Keratinocyte (primary cell): ENCODE results near the gene DOCK7. TPM values are rescaled to one million over a fixed set of nuclear protein-coding genes. Genes with fewer than 3 reads are reported as not detected.

Source experiments
- DNase-seq: peaks from one replicate; pipeline ENCODE4 v3.0.0-alpha.2; 2011; ENCODE audit warnings: low read depth, missing footprints, low spot score
- FAIRE-seq: peaks from 2 replicates; lab custom pipeline; 2011; peaks lifted over from hg19 to GRCh38; lab: Jason Lieb, UNC
- H2AFZ ChIP-seq: 2 replicates; pipeline ENCODE4 v1.6.0; 2012; ENCODE audit warnings: low read length, control low read depth, inconsistent platforms; ENCODE audit not compliant: control insufficient read depth
- H3K27ac ChIP-seq: 2 replicates; pipeline ENCODE4 v1.5.1; 2011; ENCODE audit warnings: low read length; ENCODE audit not compliant: control insufficient read depth, insufficient read depth
- H3K27me3 ChIP-seq: 3 replicates; pipeline ENCODE4 v1.6.0; 2011; ENCODE audit warnings: low read length; ENCODE audit not compliant: control insufficient read depth, insufficient read depth; ENCODE audit errors: extremely low read depth
- H3K36me3 ChIP-seq, 2 experiments: 2 replicates in 1 of 2; 3 replicates in 1 of 2; pipeline ENCODE4 v1.5.1; 2011; ENCODE audit warnings: low read length in 2 of 2, mild to moderate bottlenecking in 1 of 2; ENCODE audit not compliant: control insufficient read depth in 2 of 2, insufficient read depth in 2 of 2; ENCODE audit errors: extremely low read depth in 1 of 2
- H3K4me1 ChIP-seq: 3 replicates; pipeline ENCODE4 v1.5.1; 2011; ENCODE audit warnings: low read length; ENCODE audit not compliant: control insufficient read depth, insufficient read depth; ENCODE audit errors: extremely low read depth
- H3K4me2 ChIP-seq: 3 replicates; pipeline ENCODE4 v1.6.0; 2011; ENCODE audit warnings: low read depth, low read length; ENCODE audit not compliant: control insufficient read depth, insufficient read depth; ENCODE audit errors: extremely low read depth
- H3K4me3 ChIP-seq, 3 experiments: fragments of 200-600 bp in 1 of 3; sonication (generic) in 1 of 3; 2 replicates in 2 of 3; 3 replicates in 1 of 3; pipeline ENCODE4 v1.5.1; 2011 to 2016; ENCODE audit warnings: low read length in 3 of 3, mild to moderate bottlenecking in 3 of 3, control low read depth in 2 of 3, inconsistent platforms in 1 of 3, low read depth in 1 of 3, mixed read lengths in 1 of 3, mixed run types in 1 of 3, moderate library complexity in 1 of 3; ENCODE audit not compliant: control insufficient read depth in 2 of 3, insufficient read depth in 2 of 3; ENCODE audit errors: extremely low read depth in 1 of 3
- H3K79me2 ChIP-seq: 2 replicates; pipeline ENCODE4 v1.6.0; 2012; ENCODE audit warnings: low read length; ENCODE audit not compliant: control insufficient read depth, insufficient read depth
- H3K9ac ChIP-seq: 3 replicates; pipeline ENCODE4 v1.6.0; 2011; ENCODE audit warnings: low read length; ENCODE audit not compliant: control insufficient read depth, insufficient read depth; ENCODE audit errors: extremely low read depth
- H3K9me1 ChIP-seq: 3 replicates; pipeline ENCODE4 v1.6.0; 2011; ENCODE audit warnings: low read length; ENCODE audit not compliant: control insufficient read depth, insufficient read depth; ENCODE audit errors: extremely low read depth
- H3K9me3 ChIP-seq: 2 replicates; pipeline ENCODE4 v1.5.1; 2012; ENCODE audit warnings: low read depth, low read length; ENCODE audit not compliant: control insufficient read depth
- H4K20me1 ChIP-seq: 3 replicates; pipeline ENCODE4 v1.6.0; 2011; ENCODE audit warnings: low read length; ENCODE audit not compliant: control insufficient read depth, insufficient read depth; ENCODE audit errors: extremely low read depth
- EZH2 ChIP-seq: IDR thresholded peaks from one replicate; pipeline ENCODE4 v1.6.1; 2012; ENCODE audit warnings: inconsistent platforms, mild to moderate bottlenecking, low read length, moderate library complexity
- dilution Hi-C: fragments of 300-500 bp; cut with MboI; formaldehyde crosslinking; loops from one replicate; pipeline ENCODE4 v1.7.0; 2020; ENCODE audit warnings: low sequenced_read_pairs; ENCODE audit not compliant: extremely low pct_ligation_motif_present
- polyA plus RNA-seq, 5 experiments: library from polyadenylated mRNA; depleted of rRNA in 3 of 5; stranded (reverse) in 3 of 5; stranded (forward) in 1 of 5; unstranded in 1 of 5; fragments of >200 nt; gene quantifications; 1 replicate in 1 of 5; 2 replicates in 3 of 5; 3 replicates in 1 of 5; pipeline versions ENCODE4 v1.2.1 to v1.2.3, GENCODE V29; 2011 to 2012; ENCODE audit warnings: missing spikeins in 2 of 5, low read depth in 1 of 5, low replicate concordance in 1 of 5
- TF ChIP-seq, protein P1 (sequence below), 3 experiments: IDR thresholded peaks in 1 of 3; conservative IDR thresholded peaks in 1 of 3; optimal IDR thresholded peaks in 1 of 3; 2 replicates in 2 of 3; 3 replicates in 1 of 3; pipeline versions ENCODE3 to v1.5.1; 2011; ENCODE audit warnings: low read length in 3 of 3, mild to moderate bottlenecking in 3 of 3, moderate library complexity in 2 of 3, control low read depth in 1 of 3, inconsistent platforms in 1 of 3; ENCODE audit not compliant: insufficient read depth in 2 of 3; ENCODE audit errors: extremely low read depth in 1 of 3

The DOCK7 gene
- polyA plus RNA-seq, 1 donor (not counting 4 experiments of a cell fraction or from before 2014, with no cell fraction given) = 66.9 TPM

- Histone ChIP-seq H4K20me1 (no peaks in the 10 kb centered on the region), H2AFZ (no peak overlapping the region), H3K79me2 (peaks cover 13% of the 10 kb centered on the region), H3K9ac (no peak overlapping the region), H3K9me3 (no peaks in the 10 kb centered on the region), H3K27me3 (no peaks in the 10 kb centered on the region), H3K27ac (no peak overlapping the region), H3K4me3 (no peak overlapping the region), H3K9me1 (no peaks in the 10 kb centered on the region), H3K36me3 (peaks cover 0 to 5% of the 10 kb centered on the region in 2 experiments), H3K4me1 (no peaks in the 10 kb centered on the region), H3K4me2 (no peak overlapping the region)
- TF ChIP-seq, protein P1, sequence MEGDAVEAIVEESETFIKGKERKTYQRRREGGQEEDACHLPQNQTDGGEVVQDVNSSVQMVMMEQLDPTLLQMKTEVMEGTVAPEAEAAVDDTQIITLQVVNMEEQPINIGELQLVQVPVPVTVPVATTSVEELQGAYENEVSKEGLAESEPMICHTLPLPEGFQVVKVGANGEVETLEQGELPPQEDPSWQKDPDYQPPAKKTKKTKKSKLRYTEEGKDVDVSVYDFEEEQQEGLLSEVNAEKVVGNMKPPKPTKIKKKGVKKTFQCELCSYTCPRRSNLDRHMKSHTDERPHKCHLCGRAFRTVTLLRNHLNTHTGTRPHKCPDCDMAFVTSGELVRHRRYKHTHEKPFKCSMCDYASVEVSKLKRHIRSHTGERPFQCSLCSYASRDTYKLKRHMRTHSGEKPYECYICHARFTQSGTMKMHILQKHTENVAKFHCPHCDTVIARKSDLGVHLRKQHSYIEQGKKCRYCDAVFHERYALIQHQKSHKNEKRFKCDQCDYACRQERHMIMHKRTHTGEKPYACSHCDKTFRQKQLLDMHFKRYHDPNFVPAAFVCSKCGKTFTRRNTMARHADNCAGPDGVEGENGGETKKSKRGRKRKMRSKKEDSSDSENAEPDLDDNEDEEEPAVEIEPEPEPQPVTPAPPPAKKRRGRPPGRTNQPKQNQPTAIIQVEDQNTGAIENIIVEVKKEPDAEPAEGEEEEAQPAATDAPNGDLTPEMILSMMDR (optimal IDR thresholded peaks at IDR 0.05 in 1 of 3, IDR thresholded peaks at IDR 0.05 in 1 of 3, conservative IDR thresholded peaks at IDR 0.05 in 1 of 3; ENCODE audit: extremely low read depth in 1 of 3, insufficient read depth in 2 of 3, low read length in 3 of 3) = no peak
- no peak for TF ChIP-seq EZH2
- DNase-seq (no peak), FAIRE-seq (no peak)
- dilution Hi-C loops = no loop called here
These were observed 35.8 kb downstream of the DOCK7 start for GRCh38 chr1:62652387-62652786.

DNA sequence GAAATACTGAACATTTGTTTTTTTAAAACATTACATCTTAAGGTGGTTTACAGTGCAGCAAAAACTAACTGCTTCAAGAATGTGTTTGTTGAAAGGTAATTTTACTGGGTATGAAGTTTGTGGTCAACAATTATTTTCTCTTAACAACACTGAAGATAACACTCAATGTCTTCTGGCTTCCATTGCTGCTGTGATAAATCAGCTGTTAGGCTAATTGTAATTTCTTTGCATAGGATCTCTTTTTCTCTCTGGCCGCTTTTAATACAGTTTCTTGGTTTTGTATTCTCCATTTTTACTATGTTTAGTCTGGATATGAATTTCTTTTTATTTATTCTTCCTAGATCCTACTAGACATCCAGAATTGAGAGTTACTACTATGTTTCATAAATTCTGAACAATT is 44.9 kb downstream of the DOCK7 start:
- Histone ChIP-seq H2AFZ (no peak overlapping the region), H3K9ac (no peak overlapping the region), H3K4me3 (no peak overlapping the region), H3K27ac (no peak overlapping the region), H3K79me2 (no peaks in the 10 kb centered on the region), H3K4me2 (no peak overlapping the region), H3K4me1 (no peaks in the 10 kb centered on the region), H3K9me3 (no peaks in the 10 kb centered on the region), H3K9me1 (no peaks in the 10 kb centered on the region), H3K27me3 (no peaks in the 10 kb centered on the region), H4K20me1 (no peaks in the 10 kb centered on the region), H3K36me3 (peaks cover 6 to 10% of the 10 kb centered on the region in 2 experiments)
- no peak for FAIRE-seq
- no peak for DNase-seq
- dilution Hi-C loops = no loop called here
- TF ChIP-seq EZH2 = no peak
- TF ChIP-seq, protein P1 (optimal IDR thresholded peaks at IDR 0.05 in 1 of 3, IDR thresholded peaks at IDR 0.05 in 1 of 3, conservative IDR thresholded peaks at IDR 0.05 in 1 of 3; ENCODE audit: extremely low read depth in 1 of 3, insufficient read depth in 2 of 3, low read length in 3 of 3) = no peak
